ENCODE measurements around the gene CDK14.

Gene CDK14

DNA sequence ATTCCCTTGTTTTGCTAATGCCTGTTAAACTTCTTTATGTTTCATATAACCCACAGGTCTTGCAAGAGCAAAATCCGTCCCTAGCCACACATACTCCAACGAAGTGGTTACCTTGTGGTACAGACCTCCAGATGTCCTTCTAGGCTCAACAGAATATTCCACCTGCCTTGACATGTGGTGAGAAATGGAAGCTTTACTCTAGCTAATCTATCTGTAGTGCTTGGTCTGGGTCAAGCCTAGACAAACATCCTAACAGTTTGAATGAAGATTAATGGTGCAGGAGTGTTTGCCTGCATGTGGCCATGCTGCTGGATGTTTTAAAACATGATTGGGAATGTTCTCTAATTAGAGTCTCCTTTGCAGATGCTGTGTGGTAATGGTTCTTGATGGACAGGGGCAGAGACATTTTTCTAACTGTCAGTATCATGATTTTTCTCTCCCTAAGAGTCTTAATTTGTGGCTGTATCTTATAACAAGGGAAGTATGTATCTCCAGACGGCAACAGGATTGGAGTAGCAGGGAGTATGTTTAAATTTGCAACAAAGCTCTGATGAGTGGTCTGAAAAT is 359.6 kb downstream of the CDK14 start:
- Histone ChIP-seq H3K4me1 (ENCODE audit: control insufficient read depth in 5 of 5, insufficient read depth in 5 of 5, low read length in 5 of 5) (peaks cover 0 to 24% (median 10%) of the 10 kb centered on the region in 5 donors), H3K9me3 (ENCODE audit: control insufficient read depth in 5 of 5, low read length in 5 of 5) (no peaks in the 10 kb centered on the region), H3K27ac (ENCODE audit: low read depth, low read length) (no peak overlapping the region), H3K4me3 (ENCODE audit: low read depth in 1 of 5, low read length in 5 of 5) (no peak overlapping the region), H3K36me3 (ENCODE audit: control insufficient read depth in 5 of 5, insufficient read depth in 5 of 5, low read length in 5 of 5) (no peaks in the 10 kb centered on the region), H3K27me3 (ENCODE audit: control insufficient read depth in 5 of 5, insufficient read depth in 4 of 5, low read length in 5 of 5) (no peaks in the 10 kb centered on the region), H3K9ac (ENCODE audit: low read length in 5 of 5) (no peak overlapping the region)

GRCh38 chr7:90957883-90958282 is 361.8 kb downstream of the CDK14 start:
- no peaks in the 10 kb centered on the region for H3K36me3 ChIP-seq (ENCODE audit: control insufficient read depth in 5 of 5, insufficient read depth in 5 of 5, low read length in 5 of 5)
- H3K4me1 ChIP-seq (ENCODE audit: control insufficient read depth in 5 of 5, insufficient read depth in 5 of 5, low read length in 5 of 5), result peaks cover 0 to 21% (median 10%) of the 10 kb centered on the region in 5 donors
- H3K9ac ChIP-seq (ENCODE audit: low read length in 5 of 5), result no peak overlapping the region
- no peaks in the 10 kb centered on the region for H3K27me3 ChIP-seq (ENCODE audit: control insufficient read depth in 5 of 5, insufficient read depth in 4 of 5, low read length in 5 of 5)
- no peak overlapping the region for H3K4me3 ChIP-seq (ENCODE audit: low read depth in 1 of 5, low read length in 5 of 5)
- H3K9me3 ChIP-seq (ENCODE audit: control insufficient read depth in 5 of 5, low read length in 5 of 5), result no peaks in the 10 kb centered on the region
- no peak overlapping the region for H3K27ac ChIP-seq (ENCODE audit: low read depth, low read length)

DNA sequence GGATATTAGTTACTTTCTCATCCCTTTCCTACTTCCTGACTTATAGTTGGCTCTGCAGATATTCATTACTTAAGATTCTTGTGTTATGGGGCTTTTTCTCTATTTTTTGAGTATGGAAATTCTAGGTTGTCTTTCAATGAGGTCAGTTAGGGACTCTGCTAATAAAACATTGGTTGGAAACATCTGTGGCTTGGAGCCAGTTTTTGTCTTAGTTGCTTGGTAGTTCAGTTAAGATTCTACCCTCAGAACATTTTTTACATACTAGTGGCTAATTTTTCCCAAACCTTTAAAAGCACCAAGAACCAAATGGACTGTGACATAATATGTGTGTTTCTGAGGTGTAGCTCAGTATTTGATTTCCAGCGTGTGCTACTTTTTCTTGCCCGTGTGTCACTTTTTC is 362.5 kb downstream of the CDK14 start:
- Histone ChIP-seq H3K27ac (ENCODE audit: low read depth, low read length) (no peak overlapping the region), H3K9ac (ENCODE audit: low read length in 5 of 5) (no peak overlapping the region)

GRCh38 chr7:90961037-90961725 is 365.1 kb downstream of the CDK14 start:
- no peak overlapping the region for H3K9ac ChIP-seq (ENCODE audit: low read length in 5 of 5)
- H3K4me1 ChIP-seq (ENCODE audit: control insufficient read depth in 5 of 5, insufficient read depth in 5 of 5, low read length in 5 of 5), result peaks cover 0 to 28% (median 12%) of the 10 kb centered on the region in 5 donors
- no peak overlapping the region for H3K4me3 ChIP-seq (ENCODE audit: low read depth in 1 of 5, low read length in 5 of 5)
- no peak overlapping the region for H3K27ac ChIP-seq (ENCODE audit: low read depth, low read length)
- no peaks in the 10 kb centered on the region for H3K9me3 ChIP-seq (ENCODE audit: control insufficient read depth in 5 of 5, low read length in 5 of 5)
- no peaks in the 10 kb centered on the region for H3K27me3 ChIP-seq (ENCODE audit: control insufficient read depth in 5 of 5, insufficient read depth in 4 of 5, low read length in 5 of 5)
- H3K36me3 ChIP-seq (ENCODE audit: control insufficient read depth in 5 of 5, insufficient read depth in 5 of 5, low read length in 5 of 5), result no peaks in the 10 kb centered on the region

More for the DNA sequence above, 362.5 kb downstream of the CDK14 start:
- H3K36me3 ChIP-seq (ENCODE audit: control insufficient read depth in 5 of 5, insufficient read depth in 5 of 5, low read length in 5 of 5), result no peaks in the 10 kb centered on the region
- H3K27me3 ChIP-seq (ENCODE audit: control insufficient read depth in 5 of 5, insufficient read depth in 4 of 5, low read length in 5 of 5), result no peaks in the 10 kb centered on the region
- H3K4me1 ChIP-seq (ENCODE audit: control insufficient read depth in 5 of 5, insufficient read depth in 5 of 5, low read length in 5 of 5), result peaks cover 0 to 21% (median 10%) of the 10 kb centered on the region in 5 donors
- H3K4me3 ChIP-seq (ENCODE audit: low read depth in 1 of 5, low read length in 5 of 5), result no peak overlapping the region
- H3K9me3 ChIP-seq (ENCODE audit: control insufficient read depth in 5 of 5, low read length in 5 of 5), result no peaks in the 10 kb centered on the region

GRCh38 chr7:90965211-90965610 is 369.1 kb downstream of the CDK14 start:
- peaks cover 0 to 7% (median 3%) of the 10 kb centered on the region in 5 donors for H3K4me1 ChIP-seq (ENCODE audit: control insufficient read depth in 5 of 5, insufficient read depth in 5 of 5, low read length in 5 of 5)
- no peaks in the 10 kb centered on the region for H3K9me3 ChIP-seq (ENCODE audit: control insufficient read depth in 5 of 5, low read length in 5 of 5)
- no peak overlapping the region for H3K4me3 ChIP-seq (ENCODE audit: low read depth in 1 of 5, low read length in 5 of 5)
- H3K27ac ChIP-seq (ENCODE audit: low read depth, low read length), result no peak overlapping the region
- H3K9ac ChIP-seq (ENCODE audit: low read length in 5 of 5), result no peak overlapping the region
- H3K27me3 ChIP-seq (ENCODE audit: control insufficient read depth in 5 of 5, insufficient read depth in 4 of 5, low read length in 5 of 5), result no peaks in the 10 kb centered on the region
- H3K36me3 ChIP-seq (ENCODE audit: control insufficient read depth in 5 of 5, insufficient read depth in 5 of 5, low read length in 5 of 5), result no peaks in the 10 kb centered on the region

DNA sequence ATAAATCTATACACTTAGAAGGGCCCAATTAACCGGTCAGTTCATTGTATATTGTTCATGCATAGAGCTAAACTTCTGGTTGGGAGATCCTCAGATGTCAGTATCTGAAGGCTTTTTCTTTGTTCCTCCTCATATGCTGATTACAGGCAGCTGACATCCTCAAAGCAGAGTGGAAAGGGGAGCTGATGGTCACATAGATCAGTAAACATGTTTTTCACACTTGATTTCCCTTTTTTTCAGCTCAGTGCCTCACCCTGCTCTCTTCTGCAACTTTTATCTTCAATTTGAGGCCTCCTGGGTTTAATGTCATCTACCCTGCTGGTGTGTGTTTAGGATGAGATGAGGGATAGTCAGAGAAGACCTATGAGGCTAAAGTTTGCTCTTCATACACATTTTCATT is 370.2 kb downstream of the CDK14 start:
- H3K4me3 ChIP-seq (ENCODE audit: low read depth in 1 of 5, low read length in 5 of 5), result no peak overlapping the region
- no peaks in the 10 kb centered on the region for H3K36me3 ChIP-seq (ENCODE audit: control insufficient read depth in 5 of 5, insufficient read depth in 5 of 5, low read length in 5 of 5)
- peaks cover 0 to 7% (median 3%) of the 10 kb centered on the region in 5 donors for H3K4me1 ChIP-seq (ENCODE audit: control insufficient read depth in 5 of 5, insufficient read depth in 5 of 5, low read length in 5 of 5)
- no peaks in the 10 kb centered on the region for H3K9me3 ChIP-seq (ENCODE audit: control insufficient read depth in 5 of 5, low read length in 5 of 5)
- H3K9ac ChIP-seq (ENCODE audit: low read length in 5 of 5), result no peak overlapping the region
- no peaks in the 10 kb centered on the region for H3K27me3 ChIP-seq (ENCODE audit: control insufficient read depth in 5 of 5, insufficient read depth in 4 of 5, low read length in 5 of 5)
- no peak overlapping the region for H3K27ac ChIP-seq (ENCODE audit: low read depth, low read length)

- Histone ChIP-seq H3K9me3 (ENCODE audit: control insufficient read depth in 5 of 5, low read length in 5 of 5) (peaks cover 0 to 4% (median 0%) of the 10 kb centered on the region in 5 donors), H3K4me1 (ENCODE audit: control insufficient read depth in 5 of 5, insufficient read depth in 5 of 5, low read length in 5 of 5) (peaks cover 0 to 7% (median 3%) of the 10 kb centered on the region in 5 donors), H3K27ac (ENCODE audit: low read depth, low read length) (no peak overlapping the region), H3K9ac (ENCODE audit: low read length in 5 of 5) (no peak overlapping the region), H3K27me3 (ENCODE audit: control insufficient read depth in 5 of 5, insufficient read depth in 4 of 5, low read length in 5 of 5) (no peaks in the 10 kb centered on the region), H3K4me3 (ENCODE audit: low read depth in 1 of 5, low read length in 5 of 5) (no peak overlapping the region), H3K36me3 (ENCODE audit: control insufficient read depth in 5 of 5, insufficient read depth in 5 of 5, low read length in 5 of 5) (no peaks in the 10 kb centered on the region)
Measured at GRCh38 chr7:90968871-90969270, 372.8 kb downstream of the CDK14 start.

GRCh38 chr7:90972906-90973550 is 376.9 kb downstream of the CDK14 start:
- Histone ChIP-seq H3K9me3 (ENCODE audit: control insufficient read depth in 5 of 5, low read length in 5 of 5) (peaks cover 0 to 5% (median 0%) of the 10 kb centered on the region in 5 donors), H3K4me1 (ENCODE audit: control insufficient read depth in 5 of 5, insufficient read depth in 5 of 5, low read length in 5 of 5) (no peaks in the 10 kb centered on the region), H3K27me3 (ENCODE audit: control insufficient read depth in 5 of 5, insufficient read depth in 4 of 5, low read length in 5 of 5) (no peaks in the 10 kb centered on the region), H3K36me3 (ENCODE audit: control insufficient read depth in 5 of 5, insufficient read depth in 5 of 5, low read length in 5 of 5) (no peaks in the 10 kb centered on the region), H3K27ac (ENCODE audit: low read depth, low read length) (no peak overlapping the region), H3K4me3 (ENCODE audit: low read depth in 1 of 5, low read length in 5 of 5) (no peak overlapping the region), H3K9ac (ENCODE audit: low read length in 5 of 5) (no peak overlapping the region)

DNA sequence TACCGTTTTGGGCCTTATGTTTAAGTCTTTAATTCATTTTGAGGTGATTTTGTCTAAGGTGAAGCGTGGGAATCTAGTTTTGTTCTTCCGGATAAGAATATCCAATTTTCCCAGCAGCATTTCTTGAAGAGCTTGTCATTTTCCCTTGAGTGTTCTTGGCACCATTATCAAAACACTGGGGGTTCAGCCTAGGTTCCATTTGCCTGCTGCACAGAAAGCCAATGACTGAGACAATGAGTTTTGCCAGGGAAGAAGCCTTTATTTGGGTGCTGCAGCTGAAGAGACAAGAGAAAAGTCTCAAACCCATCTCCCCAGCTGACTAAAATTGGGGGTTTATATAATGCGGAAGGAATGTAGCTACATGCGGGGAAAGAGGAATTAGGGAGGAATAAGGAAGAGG is 380.9 kb downstream of the CDK14 start:
- Histone ChIP-seq H3K27me3 (ENCODE audit: control insufficient read depth in 5 of 5, insufficient read depth in 4 of 5, low read length in 5 of 5) (no peaks in the 10 kb centered on the region), H3K36me3 (ENCODE audit: control insufficient read depth in 5 of 5, insufficient read depth in 5 of 5, low read length in 5 of 5) (no peaks in the 10 kb centered on the region), H3K27ac (ENCODE audit: low read depth, low read length) (no peak overlapping the region), H3K9ac (ENCODE audit: low read length in 5 of 5) (no peak overlapping the region), H3K4me3 (ENCODE audit: low read depth in 1 of 5, low read length in 5 of 5) (no peak overlapping the region), H3K9me3 (ENCODE audit: control insufficient read depth in 5 of 5, low read length in 5 of 5) (peaks cover 0 to 5% (median 0%) of the 10 kb centered on the region in 5 donors), H3K4me1 (ENCODE audit: control insufficient read depth in 5 of 5, insufficient read depth in 5 of 5, low read length in 5 of 5) (no peaks in the 10 kb centered on the region)

- Histone ChIP-seq H3K36me3 (ENCODE audit: control insufficient read depth in 5 of 5, insufficient read depth in 5 of 5, low read length in 5 of 5) (no peaks in the 10 kb centered on the region), H3K27me3 (ENCODE audit: control insufficient read depth in 5 of 5, insufficient read depth in 4 of 5, low read length in 5 of 5) (no peaks in the 10 kb centered on the region), H3K27ac (ENCODE audit: low read depth, low read length) (no peak overlapping the region), H3K4me1 (ENCODE audit: control insufficient read depth in 5 of 5, insufficient read depth in 5 of 5, low read length in 5 of 5) (no peaks in the 10 kb centered on the region), H3K9me3 (ENCODE audit: control insufficient read depth in 5 of 5, low read length in 5 of 5) (peaks cover 0 to 4% (median 0%) of the 10 kb centered on the region in 5 donors), H3K4me3 (ENCODE audit: low read depth in 1 of 5, low read length in 5 of 5) (no peak overlapping the region), H3K9ac (ENCODE audit: low read length in 5 of 5) (no peak overlapping the region)
Measured at GRCh38 chr7:90980545-90980944, 384.4 kb downstream of the CDK14 start.
